ENCODE results near the gene BEGAIN.

DNA sequence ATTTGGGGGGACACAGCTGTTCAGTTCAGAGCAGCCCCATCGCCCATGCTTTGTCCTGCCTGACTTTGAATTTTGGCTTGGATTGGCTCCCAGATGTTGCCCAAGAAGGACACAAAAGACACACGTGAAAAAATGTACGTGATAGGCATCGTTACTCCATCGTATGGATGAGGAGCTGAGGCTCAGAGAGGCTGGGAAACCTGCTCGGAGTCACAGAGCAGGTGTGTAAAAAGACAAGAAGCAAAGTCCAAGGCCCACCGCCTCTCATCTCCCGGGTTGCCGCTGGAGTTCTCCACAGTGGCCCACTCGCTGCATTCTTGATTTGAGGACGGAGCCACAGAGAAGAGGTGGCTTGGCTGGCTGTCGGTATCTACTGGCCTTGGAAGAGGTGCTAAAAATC is 41.0 kb upstream of the BEGAIN start:
- TF ChIP-seq POLR2A (IDR thresholded peaks at IDR 0.05), result no peak
- TF ChIP-seq, protein P1, sequence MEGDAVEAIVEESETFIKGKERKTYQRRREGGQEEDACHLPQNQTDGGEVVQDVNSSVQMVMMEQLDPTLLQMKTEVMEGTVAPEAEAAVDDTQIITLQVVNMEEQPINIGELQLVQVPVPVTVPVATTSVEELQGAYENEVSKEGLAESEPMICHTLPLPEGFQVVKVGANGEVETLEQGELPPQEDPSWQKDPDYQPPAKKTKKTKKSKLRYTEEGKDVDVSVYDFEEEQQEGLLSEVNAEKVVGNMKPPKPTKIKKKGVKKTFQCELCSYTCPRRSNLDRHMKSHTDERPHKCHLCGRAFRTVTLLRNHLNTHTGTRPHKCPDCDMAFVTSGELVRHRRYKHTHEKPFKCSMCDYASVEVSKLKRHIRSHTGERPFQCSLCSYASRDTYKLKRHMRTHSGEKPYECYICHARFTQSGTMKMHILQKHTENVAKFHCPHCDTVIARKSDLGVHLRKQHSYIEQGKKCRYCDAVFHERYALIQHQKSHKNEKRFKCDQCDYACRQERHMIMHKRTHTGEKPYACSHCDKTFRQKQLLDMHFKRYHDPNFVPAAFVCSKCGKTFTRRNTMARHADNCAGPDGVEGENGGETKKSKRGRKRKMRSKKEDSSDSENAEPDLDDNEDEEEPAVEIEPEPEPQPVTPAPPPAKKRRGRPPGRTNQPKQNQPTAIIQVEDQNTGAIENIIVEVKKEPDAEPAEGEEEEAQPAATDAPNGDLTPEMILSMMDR (IDR thresholded peaks at IDR 0.05), result no peak

All from esophagus squamous epithelium (tissue), 4 donors.